GM10266 (cell line): Measurements from ENCODE around the gene TLDC2.

ENCODE experiments used
- DNase-seq: peaks from one replicate; pipeline ENCODE4 v3.0.0; 2012; ENCODE audit errors: extremely low spot score
- CTCF ChIP-seq: IDR thresholded peaks from 2 replicates; pipeline ENCODE4 v1.5.1; 2012; ENCODE audit warnings: mild to moderate bottlenecking, low read depth; ENCODE audit not compliant: control insufficient read depth, insufficient read depth; ENCODE audit errors: missing control alignments

Gene TLDC2

GRCh38 chr20:36854348-36855240, 21.3 kb upstream of the TLDC2 start:
- no peak for DNase-seq
- no peak for TF ChIP-seq CTCF

- DNase-seq, result no peak
- no peak for TF ChIP-seq CTCF
Observed at GRCh38 chr20:36855241-36855657, 20.7 kb upstream of the TLDC2 start.

GRCh38 chr20:36856195-36856594, 19.7 kb upstream of the TLDC2 start:
- no peak for TF ChIP-seq CTCF
- DNase-seq, result no peak

- no peak for TF ChIP-seq CTCF
- no peak for DNase-seq
Observed at GRCh38 chr20:36856691-36857635, 19.0 kb upstream of the TLDC2 start.

- no peak for DNase-seq
- no peak for TF ChIP-seq CTCF
Observed at GRCh38 chr20:36859282-36859555, 16.7 kb upstream of the TLDC2 start.

GRCh38 chr20:36859700-36860330, 16.1 kb upstream of the TLDC2 start:
- TF ChIP-seq CTCF, result no peak
- DNase-seq, result no peak
